CD14-positive monocyte (primary cell): ENCODE results near the gene STXBP6. TPM values are rescaled to one million over a fixed set of nuclear protein-coding genes. Genes with fewer than 3 reads are reported as not detected.
"Not testable (repeated sequence)": the region's sequence is repeated elsewhere in the genome, so short reads cannot be mapped to it uniquely, and the experiment has no call there.

Source experiments
- DNase-seq, 3 donors: peaks; one replicate each; pipeline ENCODE4 v3.0.0-alpha.2; 2011 to 2022
- H2AFZ ChIP-seq: 2 replicates; pipeline ENCODE4 v1.6.0; 2012; ENCODE audit warnings: mild to moderate bottlenecking, low read depth, low read length, inconsistent platforms; ENCODE audit not compliant: insufficient read depth, poor library complexity, severe bottlenecking
- H3K27ac ChIP-seq, 2 donors: 1 replicate in 1 of 2; 2 replicates in 1 of 2; pipeline ENCODE4 v1.5.1; 2012 to 2013; ENCODE audit warnings: low read length in 2 of 2, control low read depth in 1 of 2, inconsistent platforms in 1 of 2, low read depth in 1 of 2, mild to moderate bottlenecking in 1 of 2
- H3K27me3 ChIP-seq, 2 donors: one replicate each; pipeline versions ENCODE4 v1.6.0 to v1.6.1; 2011 to 2013; ENCODE audit warnings: low read length in 2 of 2; ENCODE audit not compliant: control insufficient read depth in 2 of 2, insufficient read depth in 2 of 2
- H3K36me3 ChIP-seq, 2 donors: replicated peaks in 1 of 2; 1 replicate in 1 of 2; 2 replicates in 1 of 2; pipeline versions ENCODE4 v1.5.1 to v1.6.1; 2012 to 2013; ENCODE audit warnings: low read length in 2 of 2, control low read depth in 1 of 2, inconsistent platforms in 1 of 2, mild to moderate bottlenecking in 1 of 2; ENCODE audit not compliant: insufficient read depth in 2 of 2, control insufficient read depth in 1 of 2
- H3K4me1 ChIP-seq, 2 donors: 1 replicate in 1 of 2; 2 replicates in 1 of 2; pipeline versions ENCODE4 v1.5.1 to v1.6.1; 2012 to 2013; ENCODE audit warnings: low read length in 2 of 2, control low read depth in 1 of 2, inconsistent platforms in 1 of 2, mild to moderate bottlenecking in 1 of 2, moderate library complexity in 1 of 2; ENCODE audit not compliant: insufficient read depth in 2 of 2, control insufficient read depth in 1 of 2
- H3K4me2 ChIP-seq: replicated peaks from 2 replicates; pipeline ENCODE3; 2012; ENCODE audit warnings: low read length, moderate library complexity, mild to moderate bottlenecking; ENCODE audit not compliant: poor library complexity, severe bottlenecking; ENCODE audit errors: extremely low read depth
- H3K4me3 ChIP-seq, 3 experiments: fragments of 200-600 bp in 1 of 3; sonication (generic) in 1 of 3; replicated peaks in 1 of 3; 1 replicate in 2 of 3; 2 replicates in 1 of 3; pipeline ENCODE4 v1.5.1; 2011 to 2013; ENCODE audit warnings: low read length in 3 of 3, mild to moderate bottlenecking in 3 of 3, control low read depth in 2 of 3, low read depth in 2 of 3, inconsistent platforms in 1 of 3, moderate library complexity in 1 of 3
- H3K79me2 ChIP-seq: 2 replicates; pipeline ENCODE4 v1.6.0; 2012; ENCODE audit warnings: mild to moderate bottlenecking, control low read depth, inconsistent platforms, low read length, moderate library complexity; ENCODE audit not compliant: insufficient read depth
- H3K9ac ChIP-seq: 2 replicates; pipeline ENCODE4 v1.6.0; 2017; ENCODE audit warnings: low read length, mild to moderate bottlenecking; ENCODE audit not compliant: insufficient read depth, poor library complexity, severe bottlenecking
- H3K9me3 ChIP-seq, 2 donors: replicated peaks in 1 of 2; 1 replicate in 1 of 2; 2 replicates in 1 of 2; pipeline versions ENCODE4 v1.5.1 to v1.6.1; 2012 to 2013; ENCODE audit warnings: low read length in 2 of 2, control low read depth in 1 of 2; ENCODE audit not compliant: control insufficient read depth in 1 of 2, insufficient read depth in 1 of 2
- H4K20me1 ChIP-seq: 2 replicates; pipeline ENCODE4 v1.6.0; 2012; ENCODE audit warnings: mild to moderate bottlenecking, low read length, control low read depth, moderate library complexity; ENCODE audit not compliant: insufficient read depth
- H3K27ac Mint-ChIP-seq, 7 donors: one replicate each; pipeline ENCODE4 v1.8.0; 2020; ENCODE audit warnings: mild to moderate bottlenecking in 7 of 7, mixed read lengths in 7 of 7, moderate library complexity in 6 of 7, inconsistent platforms in 2 of 7
- H3K27me3 Mint-ChIP-seq, 3 donors: one replicate each; pipeline ENCODE4 v1.8.0; 2021 to 2022; ENCODE audit warnings: low read depth in 3 of 3, mild to moderate bottlenecking in 3 of 3, mixed read lengths in 3 of 3, moderate library complexity in 3 of 3, inconsistent platforms in 1 of 3
- H3K36me3 Mint-ChIP-seq, 2 donors: one replicate each; pipeline ENCODE4 v1.8.0; 2020; ENCODE audit warnings: mixed read lengths in 2 of 2, inconsistent platforms in 1 of 2, mild to moderate bottlenecking in 1 of 2
- H3K4me1 Mint-ChIP-seq: one replicate; pipeline ENCODE4 v1.8.0; 2020; ENCODE audit warnings: mild to moderate bottlenecking, mixed read lengths
- H3K4me3 Mint-ChIP-seq, 2 donors: one replicate each; pipeline ENCODE4 v1.8.0; 2020; ENCODE audit warnings: mild to moderate bottlenecking in 2 of 2, mixed read lengths in 2 of 2, moderate library complexity in 1 of 2
- H3K9me3 Mint-ChIP-seq, 7 donors: one replicate each; pipeline ENCODE4 v1.8.0; 2020 to 2022; ENCODE audit warnings: mixed read lengths in 7 of 7, mild to moderate bottlenecking in 6 of 7, moderate library complexity in 6 of 7, inconsistent platforms in 2 of 7
- WGBS: methylation state at CpG from one replicate; pipeline ENCODE4 v1.1.5; 2013; ENCODE audit warnings: missing lambda C conversion rate; ENCODE audit not compliant: insufficient coverage; 5-methylcytosine and 5-hydroxymethylcytosine counted together
- intact Hi-C, 2 donors: fragments of 100-400 bp; cut with micrococcal nuclease; formaldehyde crosslinking; loops; one replicate each; pipeline versions ENCODE4 v1.15.0 to v1.15.1; 2023
- polyA plus RNA-seq, 3 donors: library from polyadenylated mRNA; depleted of rRNA in 1 of 3; unstranded in 2 of 3; stranded (reverse) in 1 of 3; fragments of 300-500 nt in 2 of 3; fragments of >200 nt in 1 of 3; fragmentation: Illumina TruSeq in 2 of 3; gene quantifications; 1 replicate in 2 of 3; 2 replicates in 1 of 3; pipeline ENCODE4 v1.2.3, GENCODE V29; 2012 to 2021
- TF ChIP-seq, protein P1 (sequence below): fragments of 200-600 bp; IDR thresholded peaks from one replicate; pipeline ENCODE4 v1.8.0; 2022; ENCODE audit warnings: antibody characterized with exemption, mild to moderate bottlenecking

Gene STXBP6
- polyA plus RNA-seq, 3 donors = 0.05 to 0.25 (median 0.08) TPM

DNA sequence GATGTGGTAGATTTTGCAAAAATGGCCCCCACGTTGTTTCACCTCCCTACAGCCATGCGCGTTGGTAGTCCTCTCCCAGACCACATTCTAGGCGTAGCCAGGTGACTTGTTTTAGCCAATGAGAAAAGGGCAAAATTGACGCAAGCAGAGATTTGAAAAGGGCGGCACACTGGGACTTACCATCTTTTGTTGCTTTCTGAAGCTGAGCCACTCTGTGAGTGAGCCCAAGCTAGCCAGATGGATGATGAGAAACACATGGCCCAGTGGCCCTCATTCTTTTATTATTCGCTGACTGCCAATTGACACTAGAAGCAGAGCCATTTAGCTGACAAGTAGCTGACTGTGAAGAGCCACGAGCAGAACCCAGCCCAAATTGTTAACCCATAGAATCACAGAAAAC, 274.0 kb downstream of the STXBP6 start:
- Histone ChIP-seq H4K20me1 (no peaks in the 10 kb centered on the region), H3K36me3 (no peaks in the 10 kb centered on the region), H3K4me1 (no peaks in the 10 kb centered on the region), H2AFZ (no peak overlapping the region), H3K27ac (no peak overlapping the region), H3K27me3 (no peaks in the 10 kb centered on the region), H3K9me3 (no peaks in the 10 kb centered on the region), H3K79me2 (no peaks in the 10 kb centered on the region), H3K4me2 (no peak overlapping the region), H3K4me3 (no peak overlapping the region), H3K9ac (no peak overlapping the region)
- no peak for DNase-seq
- peaks cover 1 to 2% (median 1%) of the 10 kb centered on the region in 3 donors for H3K27me3 Mint-ChIP-seq
- peaks cover 3% of the 10 kb centered on the region for H3K4me1 Mint-ChIP-seq
- peaks cover 0 to 5% (median 0%) of the 10 kb centered on the region in 7 donors for H3K9me3 Mint-ChIP-seq
- intact Hi-C loops = no loop called here
- no peak overlapping the region for H3K4me3 Mint-ChIP-seq
- H3K36me3 Mint-ChIP-seq = no peaks in the 10 kb centered on the region
- 97% methylated on average over 8 of the region's 8 CpGs for WGBS
- H3K27ac Mint-ChIP-seq = no peak overlapping the region
- TF ChIP-seq, protein P1, sequence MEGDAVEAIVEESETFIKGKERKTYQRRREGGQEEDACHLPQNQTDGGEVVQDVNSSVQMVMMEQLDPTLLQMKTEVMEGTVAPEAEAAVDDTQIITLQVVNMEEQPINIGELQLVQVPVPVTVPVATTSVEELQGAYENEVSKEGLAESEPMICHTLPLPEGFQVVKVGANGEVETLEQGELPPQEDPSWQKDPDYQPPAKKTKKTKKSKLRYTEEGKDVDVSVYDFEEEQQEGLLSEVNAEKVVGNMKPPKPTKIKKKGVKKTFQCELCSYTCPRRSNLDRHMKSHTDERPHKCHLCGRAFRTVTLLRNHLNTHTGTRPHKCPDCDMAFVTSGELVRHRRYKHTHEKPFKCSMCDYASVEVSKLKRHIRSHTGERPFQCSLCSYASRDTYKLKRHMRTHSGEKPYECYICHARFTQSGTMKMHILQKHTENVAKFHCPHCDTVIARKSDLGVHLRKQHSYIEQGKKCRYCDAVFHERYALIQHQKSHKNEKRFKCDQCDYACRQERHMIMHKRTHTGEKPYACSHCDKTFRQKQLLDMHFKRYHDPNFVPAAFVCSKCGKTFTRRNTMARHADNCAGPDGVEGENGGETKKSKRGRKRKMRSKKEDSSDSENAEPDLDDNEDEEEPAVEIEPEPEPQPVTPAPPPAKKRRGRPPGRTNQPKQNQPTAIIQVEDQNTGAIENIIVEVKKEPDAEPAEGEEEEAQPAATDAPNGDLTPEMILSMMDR = no peak

DNA sequence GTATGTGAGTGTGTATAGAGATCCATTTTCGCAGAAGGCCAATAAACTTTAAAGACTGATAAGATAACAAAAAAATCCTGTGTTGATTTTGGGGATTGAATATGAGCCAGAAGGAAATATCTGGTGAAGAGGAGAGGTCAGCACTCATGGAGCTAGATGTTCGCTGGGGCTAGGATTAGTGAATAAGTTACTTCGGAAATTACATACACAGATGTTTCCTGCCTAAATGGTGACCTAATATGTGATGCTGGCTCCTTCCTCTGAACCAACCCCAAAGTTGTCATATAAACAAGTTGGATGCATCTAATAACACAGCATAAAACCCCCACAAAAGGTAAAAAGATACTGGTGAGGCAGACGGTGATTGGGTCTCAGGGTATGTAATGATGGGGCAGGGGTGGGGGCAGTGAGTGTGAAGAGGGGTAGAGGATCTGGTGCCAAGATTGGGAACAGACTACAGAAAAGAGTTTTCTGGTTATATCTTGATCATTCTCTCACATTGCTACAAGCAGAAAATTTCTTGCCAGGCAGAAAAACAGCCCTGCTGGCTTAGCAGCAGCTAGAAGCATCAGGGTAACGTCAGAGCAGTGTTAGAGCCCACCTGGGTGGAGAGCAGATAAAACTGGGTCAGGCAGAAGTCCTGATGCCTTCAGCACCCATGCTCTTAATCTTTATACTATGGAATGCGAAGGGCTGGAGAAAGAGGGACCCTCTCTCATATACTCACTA, 275.6 kb downstream of the STXBP6 start:
- Histone ChIP-seq H3K9ac (no peak overlapping the region), H3K9me3 (no peaks in the 10 kb centered on the region), H3K4me1 (no peaks in the 10 kb centered on the region), H4K20me1 (no peaks in the 10 kb centered on the region), H3K27me3 (no peaks in the 10 kb centered on the region), H2AFZ (no peak overlapping the region), H3K36me3 (no peaks in the 10 kb centered on the region), H3K4me3 (no peak overlapping the region), H3K79me2 (no peaks in the 10 kb centered on the region), H3K27ac (no peak overlapping the region), H3K4me2 (no peak overlapping the region)
- Mint-ChIP-seq H3K27me3 (peaks cover 0 to 2% (median 1%) of the 10 kb centered on the region in 3 donors), H3K36me3 (no peaks in the 10 kb centered on the region), H3K4me1 (peaks cover 3% of the 10 kb centered on the region), H3K9me3 (peaks cover 0 to 6% (median 2%) of the 10 kb centered on the region in 7 donors), H3K27ac (no peak overlapping the region), H3K4me3 (no peak overlapping the region)
- intact Hi-C loops = no loop called here
- WGBS = no CpG with 5 or more reads among the region's 6 CpGs
- TF ChIP-seq, protein P1 = no peak
- DNase-seq = no peak

DNA sequence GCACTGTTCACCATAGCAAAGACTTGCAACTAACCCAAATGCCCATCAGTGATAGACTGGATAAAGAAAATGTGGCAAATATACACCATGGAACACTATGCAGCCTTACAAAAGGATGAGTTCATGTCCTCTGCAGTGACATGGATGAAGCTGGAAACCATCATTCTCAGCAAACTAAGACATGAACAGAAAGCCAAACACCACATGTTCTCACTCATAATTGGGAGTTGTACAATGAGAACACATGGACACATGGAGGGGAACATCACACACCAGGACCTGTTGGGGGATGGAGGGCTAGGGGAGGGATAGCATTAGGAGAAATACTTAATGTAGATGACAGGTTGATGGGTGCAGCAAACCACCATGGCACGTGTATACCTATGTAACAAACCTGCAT, 276.4 kb downstream of the STXBP6 start:
- H3K4me1 ChIP-seq, H3K4me2 ChIP-seq, H3K27me3 ChIP-seq, H4K20me1 ChIP-seq, H3K27ac Mint-ChIP-seq, H3K36me3 ChIP-seq, H3K4me1 Mint-ChIP-seq, H2AFZ ChIP-seq, H3K27ac ChIP-seq, intact Hi-C loops, H3K36me3 Mint-ChIP-seq, H3K27me3 Mint-ChIP-seq, DNase-seq, H3K4me3 ChIP-seq, H3K9me3 ChIP-seq, H3K9ac ChIP-seq, H3K79me2 ChIP-seq, H3K4me3 Mint-ChIP-seq: not testable (repeated sequence)
- H3K9me3 Mint-ChIP-seq = peaks cover 0 to 10% (median 6%) of the 10 kb centered on the region in 7 donors
- WGBS = no CpG with 5 or more reads among the region's 1 CpG
